ENCODE data around the gene ANKFY1.

GRCh38 chr17:4262703-4263102 lies 1.1 kb downstream of the ANKFY1 start:
- TF ChIP-seq RARB (CRISPR knock-in tag; IDR thresholded peaks at IDR 0.05) (no peak), POU6F1 (CRISPR knock-in tag; IDR thresholded peaks at IDR 0.05; ENCODE audit: borderline replicate concordance, low read depth) (no peak), ZNF8 (CRISPR knock-in tag; IDR thresholded peaks at IDR 0.05) (no peak), CREB5 (CRISPR knock-in tag; IDR thresholded peaks at IDR 0.05; ENCODE audit: low read depth) (no peak)

All from SK-N-SH treated with all-trans-retinoic acid at 6 μM for 48 hours (cell line).